ENCODE data around the gene SCN1B.
A peak's percentile ranks its signal among the peaks of the same experiment; 100 is the strongest.
"Not testable (repeated sequence)": the region's sequence is repeated elsewhere in the genome, so short reads cannot be mapped to it uniquely, and the experiment has no call there.

The SCN1B gene

DNA sequence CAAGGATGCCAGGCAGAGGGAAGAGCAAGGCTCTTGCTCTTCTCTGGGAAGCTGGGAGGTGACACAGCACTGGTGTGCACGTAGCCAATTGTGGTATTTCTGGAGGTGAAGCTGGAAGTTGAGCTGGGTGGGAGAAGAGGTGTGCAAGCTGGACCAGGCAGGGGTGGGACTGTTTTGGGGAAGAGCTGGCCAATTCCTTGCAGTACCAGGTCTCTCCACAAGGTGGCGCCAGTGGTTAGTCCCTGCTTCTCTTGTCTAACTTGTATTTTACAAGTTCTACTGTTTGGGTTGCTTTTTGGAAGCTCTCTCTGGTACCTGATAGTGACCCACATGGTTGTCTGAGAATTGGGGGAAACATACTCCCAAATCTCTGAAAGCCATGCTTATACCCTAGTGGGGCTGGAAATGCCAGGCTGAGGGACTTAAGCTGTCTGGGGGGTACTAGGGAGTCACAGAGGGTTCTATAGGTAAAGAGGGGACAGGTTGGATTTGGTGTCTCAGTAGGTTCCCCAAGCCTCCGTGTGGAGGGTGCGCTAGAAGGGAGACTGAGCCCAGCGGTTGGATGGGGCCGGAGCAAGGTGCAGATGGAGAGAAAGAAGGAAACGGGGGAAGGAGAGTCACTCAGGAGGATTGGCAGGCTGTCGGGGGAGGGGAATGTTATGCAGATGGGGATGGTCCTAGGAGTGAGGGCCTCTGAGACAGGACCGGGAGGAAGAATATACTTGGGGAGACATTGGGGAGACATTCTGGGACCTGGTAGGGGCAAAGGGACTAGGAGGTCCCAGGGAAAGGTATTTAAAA, 14.2 kb downstream of the SCN1B start:
- TF ChIP-seq CTCF (IDR thresholded peaks at IDR 0.05), result peak; percentile 90
- Histone ChIP-seq H3K4me3 (ENCODE audit: low read depth in 1 of 2, low read length in 1 of 2) (no peak overlapping the region), H3K9me3 (no peaks in the 10 kb centered on the region), H3K36me3 (no peaks in the 10 kb centered on the region), H3K4me1 (ENCODE audit: control insufficient read depth in 1 of 2, insufficient read depth in 1 of 2, low read depth in 1 of 2, low read length in 1 of 2) (peaks cover 15 to 18% of the 10 kb centered on the region in 2 experiments), H3K27me3 (peaks cover 61% of the 10 kb centered on the region), H3K27ac (no peak overlapping the region)

DNA sequence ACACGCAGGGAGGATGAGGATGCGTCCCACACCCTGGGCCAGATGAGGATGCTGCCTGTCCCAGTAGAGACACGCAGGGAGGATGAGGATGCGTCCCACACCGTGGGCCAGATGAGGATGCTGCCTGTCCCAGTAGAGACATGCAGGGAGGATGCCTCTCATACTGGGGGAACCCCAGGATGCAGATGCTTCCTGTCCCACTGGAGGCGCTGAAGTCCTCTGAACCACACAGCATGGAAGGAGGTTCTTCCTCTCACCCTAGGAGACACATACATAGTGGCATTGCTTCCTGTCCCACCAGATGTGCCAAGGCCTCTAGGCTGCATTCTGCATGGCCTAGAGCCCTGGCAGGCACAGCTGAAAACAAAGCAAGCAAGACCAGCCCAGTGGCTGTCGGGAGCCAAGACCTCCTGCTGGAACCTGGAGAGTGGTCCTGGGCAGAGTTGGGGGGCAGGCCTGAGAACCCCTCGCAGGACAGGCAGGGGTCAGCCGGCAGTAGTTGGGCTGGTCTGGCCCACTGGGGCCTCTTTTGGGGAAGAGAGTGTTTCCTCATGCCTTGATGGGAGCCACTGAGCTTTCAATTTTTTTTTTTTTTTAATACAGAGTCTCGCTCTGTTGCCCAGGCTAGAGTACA, 15.5 kb downstream of the SCN1B start:
- Histone ChIP-seq H3K36me3 (no peaks in the 10 kb centered on the region), H3K27me3 (peaks cover 48% of the 10 kb centered on the region), H3K4me3 (ENCODE audit: low read depth in 1 of 2, low read length in 1 of 2) (no peak overlapping the region), H3K27ac (no peak overlapping the region), H3K4me1 (ENCODE audit: control insufficient read depth in 1 of 2, insufficient read depth in 1 of 2, low read depth in 1 of 2, low read length in 1 of 2) (peaks cover 6% of the 10 kb centered on the region in 2 experiments), H3K9me3 (no peaks in the 10 kb centered on the region)
- TF ChIP-seq CTCF (IDR thresholded peaks at IDR 0.05), result no peak

DNA sequence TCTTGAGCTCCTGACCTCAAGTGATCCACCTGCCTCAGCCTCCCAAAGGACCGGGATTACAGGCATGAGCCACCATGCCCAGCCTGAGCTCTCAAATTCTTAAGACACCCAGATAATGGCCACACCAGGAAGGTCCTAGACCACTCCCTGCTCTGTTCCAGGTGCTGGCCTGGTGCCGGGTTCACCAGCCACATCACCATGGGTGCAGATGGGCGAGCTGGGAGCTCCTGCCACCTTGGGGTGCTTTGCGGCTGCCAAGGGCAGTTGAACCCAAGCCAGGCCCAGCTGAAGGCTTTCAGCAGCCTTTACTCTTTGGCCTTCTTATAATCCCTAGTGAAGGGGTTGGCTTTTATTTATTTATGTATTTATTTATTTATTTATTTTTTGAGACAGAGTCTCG, 16.2 kb downstream of the SCN1B start:
- no peak for TF ChIP-seq CTCF (IDR thresholded peaks at IDR 0.05)
- Histone ChIP-seq H3K27me3 (peaks cover 42% of the 10 kb centered on the region), H3K9me3 (no peaks in the 10 kb centered on the region), H3K36me3 (no peaks in the 10 kb centered on the region), H3K4me3 (ENCODE audit: low read depth in 1 of 2, low read length in 1 of 2) (no peak overlapping the region), H3K4me1 (ENCODE audit: control insufficient read depth in 1 of 2, insufficient read depth in 1 of 2, low read depth in 1 of 2, low read length in 1 of 2) (no peaks in the 10 kb centered on the region), H3K27ac (no peak overlapping the region)

DNA sequence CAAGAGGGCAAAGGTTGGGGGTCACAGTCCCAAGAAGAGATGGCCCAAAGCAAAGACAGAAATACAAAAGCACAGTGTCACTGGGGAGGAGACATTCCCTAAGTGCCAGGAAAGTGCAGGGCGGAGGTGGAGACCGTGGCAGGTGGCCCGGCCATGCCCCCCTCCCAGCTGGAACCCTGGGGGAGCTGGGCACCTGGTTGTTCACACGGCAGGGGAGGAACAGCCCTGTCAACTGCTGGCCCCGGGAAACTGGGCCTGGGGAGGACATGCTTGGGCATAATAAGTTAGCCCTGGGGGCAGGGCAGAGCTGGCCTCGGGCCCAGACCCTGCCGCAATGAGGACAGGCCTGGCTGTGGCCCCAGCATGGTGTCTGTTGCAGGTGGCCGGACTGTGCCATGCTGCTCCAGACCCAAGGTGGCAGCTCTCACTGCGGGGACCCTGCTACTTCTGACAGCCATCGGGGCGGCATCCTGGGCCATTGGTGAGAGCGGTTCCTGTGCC, 18.7 kb downstream of the SCN1B start:
- Histone ChIP-seq H3K4me1 (ENCODE audit: control insufficient read depth in 1 of 2, insufficient read depth in 1 of 2, low read depth in 1 of 2, low read length in 1 of 2) (no peaks in the 10 kb centered on the region), H3K36me3 (no peaks in the 10 kb centered on the region), H3K9me3 (no peaks in the 10 kb centered on the region), H3K27me3 (peaks cover 17% of the 10 kb centered on the region), H3K27ac (no peak overlapping the region), H3K4me3 (ENCODE audit: low read depth in 1 of 2, low read length in 1 of 2) (no peak overlapping the region)
- no peak for TF ChIP-seq CTCF (IDR thresholded peaks at IDR 0.05)

DNA sequence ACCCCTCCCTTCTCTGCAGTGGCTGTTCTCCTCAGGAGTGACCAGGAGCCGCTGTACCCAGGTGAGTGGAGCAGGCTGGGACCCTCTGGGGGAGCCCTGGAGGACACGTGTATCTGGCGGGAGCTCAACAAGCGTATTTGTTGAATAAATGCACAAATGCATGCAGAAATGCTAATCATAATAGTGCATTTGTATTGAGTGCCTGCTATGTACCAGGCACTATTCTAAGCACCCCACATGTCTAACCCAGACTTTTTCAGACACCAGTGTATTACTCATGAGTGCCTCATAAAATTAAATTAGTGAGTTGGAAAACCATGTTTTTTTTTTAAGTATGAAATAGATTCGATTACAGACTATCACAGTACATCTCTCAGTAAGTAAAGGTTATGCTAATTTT, 19.2 kb downstream of the SCN1B start:
- no peak for TF ChIP-seq CTCF (IDR thresholded peaks at IDR 0.05)
- H3K4me3 ChIP-seq (ENCODE audit: low read depth in 1 of 2, low read length in 1 of 2), result no peak overlapping the region

DNA sequence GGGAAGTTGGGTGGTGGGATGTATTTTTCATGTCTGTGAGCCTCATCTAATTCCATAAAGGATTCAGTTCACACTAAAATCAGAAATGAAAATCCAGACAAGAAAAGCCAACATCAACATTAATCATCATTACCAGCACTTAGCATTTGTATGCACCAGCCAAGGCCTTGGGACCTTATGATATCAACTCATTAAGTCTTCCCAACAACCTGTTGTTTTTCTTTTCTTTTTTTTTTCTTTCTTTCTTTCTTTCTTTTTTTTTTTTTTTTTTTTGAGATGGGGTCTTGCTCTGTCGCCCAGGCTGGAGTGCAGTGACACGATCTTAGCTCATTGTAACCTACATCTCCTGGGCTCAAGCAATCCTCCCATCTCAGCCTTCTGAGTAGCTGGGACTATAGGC, 20.4 kb downstream of the SCN1B start:
- H3K4me3 ChIP-seq (ENCODE audit: low read depth in 1 of 2, low read length in 1 of 2); H3K36me3 ChIP-seq; H3K9me3 ChIP-seq; H3K27ac ChIP-seq; H3K4me1 ChIP-seq (ENCODE audit: control insufficient read depth in 1 of 2, insufficient read depth in 1 of 2, low read depth in 1 of 2, low read length in 1 of 2): not testable (repeated sequence)
- H3K27me3 ChIP-seq, result peaks cover 12% of the 10 kb centered on the region

More for the DNA sequence above, 19.2 kb downstream of the SCN1B start:
- Histone ChIP-seq H3K27ac (no peak overlapping the region), H3K4me1 (ENCODE audit: control insufficient read depth in 1 of 2, insufficient read depth in 1 of 2, low read depth in 1 of 2, low read length in 1 of 2) (no peaks in the 10 kb centered on the region), H3K9me3 (no peaks in the 10 kb centered on the region), H3K36me3 (no peaks in the 10 kb centered on the region), H3K27me3 (peaks cover 14% of the 10 kb centered on the region)

GRCh38 chr19:35051268-35051667, 21.0 kb downstream of the SCN1B start:
- not testable (repeated sequence) for H3K27ac ChIP-seq; H3K4me3 ChIP-seq (ENCODE audit: low read depth in 1 of 2, low read length in 1 of 2); H3K36me3 ChIP-seq; H3K9me3 ChIP-seq; H3K4me1 ChIP-seq (ENCODE audit: control insufficient read depth in 1 of 2, insufficient read depth in 1 of 2, low read depth in 1 of 2, low read length in 1 of 2)
- H3K27me3 ChIP-seq, result peaks cover 16% of the 10 kb centered on the region

All from neutrophil (primary cell).